ENCODE data around the gene FBXO42.

- TF ChIP-seq POLR2A (IDR thresholded peaks at IDR 0.05), result no peak
- TF ChIP-seq, protein P1, sequence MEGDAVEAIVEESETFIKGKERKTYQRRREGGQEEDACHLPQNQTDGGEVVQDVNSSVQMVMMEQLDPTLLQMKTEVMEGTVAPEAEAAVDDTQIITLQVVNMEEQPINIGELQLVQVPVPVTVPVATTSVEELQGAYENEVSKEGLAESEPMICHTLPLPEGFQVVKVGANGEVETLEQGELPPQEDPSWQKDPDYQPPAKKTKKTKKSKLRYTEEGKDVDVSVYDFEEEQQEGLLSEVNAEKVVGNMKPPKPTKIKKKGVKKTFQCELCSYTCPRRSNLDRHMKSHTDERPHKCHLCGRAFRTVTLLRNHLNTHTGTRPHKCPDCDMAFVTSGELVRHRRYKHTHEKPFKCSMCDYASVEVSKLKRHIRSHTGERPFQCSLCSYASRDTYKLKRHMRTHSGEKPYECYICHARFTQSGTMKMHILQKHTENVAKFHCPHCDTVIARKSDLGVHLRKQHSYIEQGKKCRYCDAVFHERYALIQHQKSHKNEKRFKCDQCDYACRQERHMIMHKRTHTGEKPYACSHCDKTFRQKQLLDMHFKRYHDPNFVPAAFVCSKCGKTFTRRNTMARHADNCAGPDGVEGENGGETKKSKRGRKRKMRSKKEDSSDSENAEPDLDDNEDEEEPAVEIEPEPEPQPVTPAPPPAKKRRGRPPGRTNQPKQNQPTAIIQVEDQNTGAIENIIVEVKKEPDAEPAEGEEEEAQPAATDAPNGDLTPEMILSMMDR (IDR thresholded peaks at IDR 0.05), result no peak
Measured at GRCh38 chr1:16204216-16204615, 148.1 kb downstream of the FBXO42 start.

Measured in upper lobe of left lung (tissue), 4 donors.